Neutrophil (primary cell): ENCODE results near the gene VPS37C.
"Not testable (repeated sequence)": the region's sequence is repeated elsewhere in the genome, so short reads cannot be mapped to it uniquely, and the experiment has no call there.

Experiments
- H3K27ac ChIP-seq: fragments of 200-600 bp; sonication (generic); 2 replicates; pipeline ENCODE4 v1.5.1; 2016; ENCODE audit warnings: mild to moderate bottlenecking, moderate library complexity
- H3K27me3 ChIP-seq: fragments of 200-600 bp; sonication (generic); 2 replicates; pipeline ENCODE4 v1.6.0; 2016; ENCODE audit warnings: mild to moderate bottlenecking
- H3K36me3 ChIP-seq: fragments of 200-600 bp; sonication (generic); 2 replicates; pipeline ENCODE4 v1.5.1; 2017
- H3K4me1 ChIP-seq, 2 experiments: fragments of 200-600 bp in 1 of 2; sonication (generic) in 1 of 2; 1 replicate in 1 of 2; 2 replicates in 1 of 2; pipeline versions ENCODE4 v1.5.1 to v1.6.1; 2013 to 2016; ENCODE audit warnings: low read depth in 1 of 2, low read length in 1 of 2, mild to moderate bottlenecking in 1 of 2, moderate library complexity in 1 of 2; ENCODE audit not compliant: control insufficient read depth in 1 of 2, insufficient read depth in 1 of 2
- H3K4me3 ChIP-seq, 2 experiments: fragments of 200-600 bp in 1 of 2; sonication (generic) in 1 of 2; 1 replicate in 1 of 2; 2 replicates in 1 of 2; pipeline ENCODE4 v1.5.1; 2013 to 2016; ENCODE audit warnings: low read depth in 1 of 2, low read length in 1 of 2, mild to moderate bottlenecking in 1 of 2, moderate library complexity in 1 of 2
- H3K9me3 ChIP-seq: fragments of 200-600 bp; sonication (generic); 2 replicates; pipeline ENCODE4 v1.5.1; 2016
- TF ChIP-seq, protein P1 (sequence below): fragments of 200-600 bp; sonication (generic); IDR thresholded peaks from 2 replicates; pipeline ENCODE4 v1.5.1; 2016; ENCODE audit warnings: antibody characterized with exemption

The VPS37C gene

DNA sequence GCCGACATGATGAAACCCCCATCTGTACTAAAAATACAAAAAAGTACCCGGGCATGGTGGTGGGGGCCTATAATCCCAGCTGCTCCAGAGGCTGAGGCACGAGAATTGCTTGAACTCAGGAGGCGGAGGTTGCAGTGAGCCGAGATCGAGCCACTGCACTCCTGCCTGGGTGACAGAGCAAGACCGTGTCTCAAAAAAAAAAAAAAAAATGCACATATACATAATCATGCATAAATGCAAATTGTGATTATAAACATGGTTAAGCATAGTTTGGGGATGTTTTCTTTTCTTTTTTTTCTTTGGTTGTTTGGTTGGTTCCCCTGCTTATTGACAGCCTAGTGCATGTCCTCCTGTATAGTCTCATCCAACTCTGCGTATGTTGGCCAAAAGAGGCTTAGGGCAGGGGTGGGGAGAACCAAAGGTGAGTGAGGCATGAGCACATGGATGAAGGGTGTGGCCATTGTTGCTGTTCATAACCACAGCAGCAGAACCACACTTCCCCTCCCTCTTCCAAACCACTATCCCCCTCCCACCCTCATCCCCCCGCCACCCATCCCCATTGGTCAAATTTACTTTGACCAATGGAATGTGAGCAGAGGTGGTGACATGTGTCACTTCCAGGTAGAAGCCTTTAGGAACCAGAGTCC is 6.9 kb upstream of the VPS37C start:
- Histone ChIP-seq H3K36me3 (no peaks in the 10 kb centered on the region), H3K27ac (peak overlapping the region; percentile 90), H3K4me1 (peaks cover 71 to 83% of the 10 kb centered on the region in 2 experiments), H3K4me3 (peak overlapping the region in 1 of 2 experiments; percentile 38), H3K27me3 (no peaks in the 10 kb centered on the region), H3K9me3 (no peaks in the 10 kb centered on the region)
- TF ChIP-seq, protein P1, sequence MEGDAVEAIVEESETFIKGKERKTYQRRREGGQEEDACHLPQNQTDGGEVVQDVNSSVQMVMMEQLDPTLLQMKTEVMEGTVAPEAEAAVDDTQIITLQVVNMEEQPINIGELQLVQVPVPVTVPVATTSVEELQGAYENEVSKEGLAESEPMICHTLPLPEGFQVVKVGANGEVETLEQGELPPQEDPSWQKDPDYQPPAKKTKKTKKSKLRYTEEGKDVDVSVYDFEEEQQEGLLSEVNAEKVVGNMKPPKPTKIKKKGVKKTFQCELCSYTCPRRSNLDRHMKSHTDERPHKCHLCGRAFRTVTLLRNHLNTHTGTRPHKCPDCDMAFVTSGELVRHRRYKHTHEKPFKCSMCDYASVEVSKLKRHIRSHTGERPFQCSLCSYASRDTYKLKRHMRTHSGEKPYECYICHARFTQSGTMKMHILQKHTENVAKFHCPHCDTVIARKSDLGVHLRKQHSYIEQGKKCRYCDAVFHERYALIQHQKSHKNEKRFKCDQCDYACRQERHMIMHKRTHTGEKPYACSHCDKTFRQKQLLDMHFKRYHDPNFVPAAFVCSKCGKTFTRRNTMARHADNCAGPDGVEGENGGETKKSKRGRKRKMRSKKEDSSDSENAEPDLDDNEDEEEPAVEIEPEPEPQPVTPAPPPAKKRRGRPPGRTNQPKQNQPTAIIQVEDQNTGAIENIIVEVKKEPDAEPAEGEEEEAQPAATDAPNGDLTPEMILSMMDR = no peak

DNA sequence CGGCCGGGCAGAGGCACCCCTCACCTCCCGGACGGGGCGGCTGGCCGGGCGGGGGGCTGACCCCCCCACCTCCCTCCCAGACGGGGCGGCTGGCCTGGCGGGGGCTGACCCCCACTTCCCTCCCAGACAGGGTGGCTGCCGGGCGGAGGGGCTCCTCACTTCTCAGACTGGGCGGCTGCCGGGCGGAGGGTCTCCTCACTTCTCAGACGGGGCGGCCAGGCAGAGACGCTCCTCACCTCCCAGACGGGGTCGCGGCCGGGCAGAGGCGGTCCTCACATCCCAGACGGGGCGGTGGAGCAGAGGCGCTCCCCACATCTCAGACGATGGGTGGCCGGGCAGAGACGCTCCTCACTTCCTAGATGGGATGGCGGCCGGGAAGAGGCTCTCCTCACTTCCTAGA is 5.1 kb upstream of the VPS37C start:
- H3K27ac ChIP-seq = peak overlapping the region; percentile 99
- not testable (repeated sequence) for H3K36me3 ChIP-seq, H3K27me3 ChIP-seq, H3K4me3 ChIP-seq, H3K9me3 ChIP-seq
- peaks cover 70 to 81% of the 10 kb centered on the region in 2 experiments for H3K4me1 ChIP-seq

DNA sequence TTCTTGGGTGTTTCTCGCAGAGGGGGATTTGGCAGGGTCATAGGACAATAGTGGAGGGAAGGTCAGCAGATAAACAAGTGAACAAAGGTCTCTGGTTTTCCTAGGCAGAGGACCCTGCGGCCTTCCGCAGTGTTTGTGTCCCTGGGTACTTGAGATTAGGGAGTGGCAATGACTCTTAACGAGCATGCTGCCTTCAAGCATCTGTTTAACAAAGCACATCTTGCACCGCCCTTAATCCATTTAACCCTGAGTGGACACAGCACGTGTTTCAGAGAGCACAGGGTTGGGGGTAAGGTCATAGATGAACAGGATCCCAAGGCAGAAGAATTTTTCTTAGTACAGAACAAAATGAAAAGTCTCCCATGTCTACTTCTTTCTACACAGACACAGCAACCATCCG is 4.6 kb upstream of the VPS37C start:
- not testable (repeated sequence) for H3K27me3 ChIP-seq, H3K36me3 ChIP-seq, H3K9me3 ChIP-seq
- H3K27ac ChIP-seq = peak overlapping the region; percentile 99
- H3K4me3 ChIP-seq = peak overlapping the region; percentile 12 to 42
- H3K4me1 ChIP-seq = peaks cover 66 to 78% of the 10 kb centered on the region in 2 experiments

DNA sequence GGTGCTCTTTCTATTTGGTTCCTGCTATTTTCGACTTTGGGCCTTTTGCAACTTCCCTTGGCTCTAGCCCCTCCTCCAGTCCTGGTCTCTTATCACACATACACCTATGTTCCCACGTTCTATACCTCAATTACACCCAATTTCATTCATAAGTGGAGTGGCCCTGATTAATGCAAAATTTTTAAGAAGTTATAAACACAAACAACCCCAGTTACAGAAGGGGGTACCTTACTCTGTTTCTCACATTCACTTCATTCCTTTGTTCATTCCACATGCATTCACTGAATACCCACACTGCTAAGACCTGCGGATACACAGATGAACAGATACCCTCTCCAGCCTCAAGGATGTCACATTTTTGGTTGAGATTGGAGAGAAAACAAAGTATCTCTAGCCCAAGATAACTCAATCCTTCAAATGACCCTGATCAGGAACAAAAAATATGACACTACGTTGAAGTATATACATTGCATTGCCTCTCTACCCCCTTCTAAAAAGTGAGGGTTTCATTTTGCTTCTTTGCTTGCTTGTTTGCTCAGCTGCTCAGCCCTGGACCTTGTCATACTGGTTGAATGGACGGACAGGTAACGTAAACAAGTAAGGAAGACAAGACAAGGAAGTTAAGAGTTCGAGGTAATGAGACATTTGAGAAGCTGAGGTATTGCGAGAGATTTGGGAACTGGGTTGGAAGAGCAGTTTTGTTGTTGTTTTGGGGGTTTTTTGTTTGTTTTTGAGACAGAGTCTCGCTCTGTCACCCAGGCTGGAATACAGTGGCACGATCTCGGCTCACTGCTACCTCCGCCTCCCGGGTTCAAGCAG is 3.6 kb upstream of the VPS37C start:
- TF ChIP-seq, protein P1 = no peak
- Histone ChIP-seq H3K27ac (peak overlapping the region; percentile 99), H3K27me3 (no peaks in the 10 kb centered on the region), H3K36me3 (no peaks in the 10 kb centered on the region), H3K4me3 (peak overlapping the region; percentile 42 to 45), H3K4me1 (peaks cover 75 to 86% of the 10 kb centered on the region in 2 experiments), H3K9me3 (no peaks in the 10 kb centered on the region)

DNA sequence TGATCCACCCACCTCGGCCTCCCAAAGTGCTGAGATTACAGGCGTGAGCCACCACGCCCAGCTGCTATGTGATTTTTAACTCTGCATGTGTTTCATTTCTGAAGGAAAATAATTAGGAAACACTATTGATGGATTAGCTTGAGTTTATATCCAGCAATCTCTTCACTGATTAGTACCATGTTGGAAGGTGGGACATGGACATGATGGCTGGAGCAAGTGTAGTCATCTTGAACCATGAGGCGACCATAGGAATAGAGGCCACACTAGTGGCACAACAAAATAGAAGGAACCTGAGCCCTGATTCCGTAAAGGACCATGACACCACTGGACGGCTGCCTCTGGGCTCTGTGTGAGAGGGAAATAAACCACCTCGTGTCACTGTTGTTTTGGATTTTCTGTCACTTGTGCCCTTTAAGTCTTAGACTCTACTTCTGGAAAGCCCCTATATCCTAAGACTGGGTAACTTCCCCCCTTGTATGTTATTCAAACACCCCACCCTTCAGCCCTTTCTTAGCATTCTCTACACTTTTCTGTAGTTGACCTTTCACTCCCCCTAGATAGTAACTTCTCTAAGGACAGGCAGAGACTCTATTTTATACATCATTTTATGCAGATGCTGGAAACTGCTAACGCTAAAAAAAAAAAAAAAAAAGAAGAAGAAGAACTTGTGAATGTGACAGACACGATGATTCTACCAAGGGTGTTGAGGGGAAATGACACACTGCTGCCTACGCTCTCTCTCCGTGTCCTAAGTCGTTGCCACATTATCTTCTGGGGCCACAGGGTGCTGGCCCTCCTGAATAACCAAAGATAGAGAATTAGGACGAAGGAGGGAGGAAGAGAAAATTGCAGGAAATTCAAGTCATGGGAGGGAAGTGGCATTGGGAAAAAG is 2.7 kb upstream of the VPS37C start:
- TF ChIP-seq, protein P1 = no peak
- Histone ChIP-seq H3K4me3 (peak overlapping the region; percentile 42 to 45), H3K9me3 (no peaks in the 10 kb centered on the region), H3K36me3 (no peaks in the 10 kb centered on the region), H3K27me3 (no peaks in the 10 kb centered on the region), H3K27ac (peak overlapping the region; percentile 99), H3K4me1 (peaks cover 78 to 86% of the 10 kb centered on the region in 2 experiments)

DNA sequence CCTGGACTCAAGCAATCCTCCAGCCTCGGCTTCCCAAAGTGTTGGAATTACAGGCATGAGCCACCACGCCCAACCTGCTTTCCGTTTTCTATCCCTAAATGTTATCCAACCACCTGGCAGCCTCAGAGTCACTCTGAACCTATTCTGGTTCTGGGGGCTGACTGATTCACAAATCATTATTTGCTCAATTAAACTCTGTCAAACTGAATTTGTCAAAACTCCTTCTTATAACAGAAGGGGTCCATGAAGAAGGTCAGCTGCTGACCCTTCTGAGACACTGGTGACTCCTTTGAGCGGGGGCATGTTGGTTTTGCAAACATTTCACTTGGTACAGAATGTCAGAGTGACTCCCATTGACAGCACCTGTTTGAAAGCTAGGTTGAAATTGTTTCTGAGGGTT is 1.8 kb upstream of the VPS37C start:
- H3K27ac ChIP-seq = peak overlapping the region; percentile 99
- H3K9me3 ChIP-seq = no peaks in the 10 kb centered on the region
- H3K4me3 ChIP-seq = peak overlapping the region; percentile 42 to 45
- H3K4me1 ChIP-seq = peaks cover 77 to 86% of the 10 kb centered on the region in 2 experiments
- H3K36me3 ChIP-seq = no peaks in the 10 kb centered on the region
- no peaks in the 10 kb centered on the region for H3K27me3 ChIP-seq
- TF ChIP-seq, protein P1 = no peak
